Upper lobe of left lung (tissue), 6 donors: ENCODE data around the gene CPSF4L. TPM values are rescaled to one million over a fixed set of nuclear protein-coding genes. Genes with fewer than 3 reads are reported as not detected.

ENCODE experiments used
- ATAC-seq, 2 donors: fragments of 200-7000 bp; cut with Tn5 transposase; one replicate each; pipeline ENCODE4 v1.9.1; 2022; ENCODE audit warnings: mild to moderate bottlenecking in 2 of 2, moderate library complexity in 2 of 2; ENCODE audit not compliant: low FRiP score in 2 of 2
- DNase-seq, 2 donors: peaks; one replicate each; pipeline ENCODE4 v3.0.0-alpha.2; 2019 to 2020
- H3K27ac ChIP-seq, 4 donors: fragments of 200-600 bp; sonication (generic); one replicate each; pipeline ENCODE4 v1.5.1; 2016 to 2019
- H3K27me3 ChIP-seq, 4 donors: fragments of 200-600 bp; sonication (generic); one replicate each; pipeline ENCODE4 v1.5.1; 2017 to 2019
- H3K36me3 ChIP-seq, 4 donors: fragments of 200-600 bp; sonication (generic); one replicate each; pipeline ENCODE4 v1.5.1; 2016 to 2019
- H3K4me1 ChIP-seq, 4 donors: fragments of 200-600 bp; sonication (generic); one replicate each; pipeline ENCODE4 v1.5.1; 2018 to 2019
- H3K4me3 ChIP-seq, 4 donors: fragments of 200-600 bp; sonication (generic); one replicate each; pipeline ENCODE4 v1.5.1; 2017 to 2019; ENCODE audit warnings: mild to moderate bottlenecking in 2 of 4, moderate library complexity in 1 of 4
- H3K9me3 ChIP-seq, 4 donors: fragments of 200-600 bp; sonication (generic); one replicate each; pipeline ENCODE4 v1.5.1; 2018 to 2019
- CTCF ChIP-seq, 6 experiments: fragments of 450-650 bp in 4 of 6; fragments of 200-600 bp in 2 of 6; sonication (generic) in 2 of 6; IDR thresholded peaks; one replicate each; pipeline ENCODE4 v1.5.1; 2016 to 2019; ENCODE audit warnings: antibody characterized with exemption in 6 of 6
- EP300 ChIP-seq, 4 donors: sonication (generic); formaldehyde crosslinking; IDR thresholded peaks; one replicate each; pipeline ENCODE4 v1.5.1; 2017; ENCODE audit warnings: antibody characterized with exemption in 4 of 4, control low read depth in 2 of 4
- POLR2A ChIP-seq, 4 donors: fragments of 450-650 bp; IDR thresholded peaks; one replicate each; pipeline ENCODE4 v1.5.1; 2016 to 2017; ENCODE audit warnings: antibody characterized with exemption in 4 of 4, mild to moderate bottlenecking in 2 of 4
- POLR2AphosphoS5 ChIP-seq, 2 donors: sonication (generic); formaldehyde crosslinking; IDR thresholded peaks; one replicate each; pipeline ENCODE4 v1.5.1; 2017; ENCODE audit warnings: antibody characterized with exemption in 2 of 2
- WGBS, 2 donors: methylation state at CpG; one replicate each; pipeline ENCODE4 v1.1.5; 2017 to 2018; 5-methylcytosine and 5-hydroxymethylcytosine counted together
- total RNA-seq, 6 donors: library from RNA; depleted of rRNA in 4 of 6; stranded (reverse); fragments of >200 nt in 4 of 6; gene quantifications; one replicate each; pipeline versions ENCODE4 v1.1.0 to v1.2.1, GENCODE V29; 2016 to 2021
- donor health status: DM: no; HTN: no; CAD: no; lungs with moderate emphysema.
- donor health status: DM: no; HTN: yes; CAD: no; lungs with severe emphysema.

The CPSF4L gene
- total RNA-seq, 6 donors from 2014 or later = 0.46 TPM; not detected in 5

GRCh38 chr17:73208139-73208827 is 53.4 kb downstream of the CPSF4L start:
- no peak for DNase-seq
- no peak for ATAC-seq
- 94% methylated on average over 16 of the region's 16 CpGs for WGBS, 2 donors
- Histone ChIP-seq H3K4me1 (peaks cover 0 to 14% (median 4%) of the 10 kb centered on the region in 4 donors), H3K4me3 (no peak overlapping the region), H3K27me3 (no peaks in the 10 kb centered on the region), H3K9me3 (no peaks in the 10 kb centered on the region), H3K27ac (no peak overlapping the region), H3K36me3 (peaks cover 27 to 69% (median 52%) of the 10 kb centered on the region in 4 donors)
- no peak for TF ChIP-seq CTCF (IDR thresholded peaks at IDR 0.05)
- TF ChIP-seq EP300 (IDR thresholded peaks at IDR 0.05) = no peak
- no peak for TF ChIP-seq POLR2A (IDR thresholded peaks at IDR 0.05)
- no peak for TF ChIP-seq POLR2AphosphoS5 (IDR thresholded peaks at IDR 0.05)

GRCh38 chr17:73205459-73205961 is 56.2 kb downstream of the CPSF4L start:
- H3K27ac ChIP-seq = no peak overlapping the region
- DNase-seq = no peak
- no peak overlapping the region for H3K4me3 ChIP-seq
- WGBS, 2 donors = 86 to 91% methylated on average over 10 of the region's 10 CpGs
- no peaks in the 10 kb centered on the region for H3K9me3 ChIP-seq
- H3K4me1 ChIP-seq = peaks cover 0 to 16% (median 10%) of the 10 kb centered on the region in 4 donors
- H3K36me3 ChIP-seq = peaks cover 38 to 93% (median 76%) of the 10 kb centered on the region in 4 donors
- H3K27me3 ChIP-seq = no peaks in the 10 kb centered on the region
- ATAC-seq = no peak
- TF ChIP-seq CTCF (IDR thresholded peaks at IDR 0.05) (no peak), POLR2A (IDR thresholded peaks at IDR 0.05) (no peak), EP300 (IDR thresholded peaks at IDR 0.05) (no peak), POLR2AphosphoS5 (IDR thresholded peaks at IDR 0.05) (no peak)

GRCh38 chr17:73203788-73204479 is 57.7 kb downstream of the CPSF4L start:
- H3K4me1 ChIP-seq = peaks cover 0 to 16% (median 10%) of the 10 kb centered on the region in 4 donors
- H3K9me3 ChIP-seq = no peaks in the 10 kb centered on the region
- no peak overlapping the region for H3K4me3 ChIP-seq
- H3K27me3 ChIP-seq = no peaks in the 10 kb centered on the region
- no peak for ATAC-seq
- TF ChIP-seq EP300 (IDR thresholded peaks at IDR 0.05) = no peak
- peaks cover 49 to 98% (median 80%) of the 10 kb centered on the region in 4 donors for H3K36me3 ChIP-seq
- 52 to 62% methylated on average over 10 of the region's 10 CpGs for WGBS, 2 donors
- DNase-seq = no peak
- peak overlapping the region in 1 of 4 donors; percentile 36 for H3K27ac ChIP-seq

- ATAC-seq = peak in 1 of 2 donors; percentile 17
- Histone ChIP-seq H3K4me3 (no peak overlapping the region), H3K27ac (peak overlapping the region in 3 of 4 donors; percentile 7 to 36 (median 20)), H3K9me3 (no peaks in the 10 kb centered on the region), H3K36me3 (peaks cover 43 to 98% (median 81%) of the 10 kb centered on the region in 4 donors), H3K27me3 (no peaks in the 10 kb centered on the region), H3K4me1 (peaks cover 0 to 16% (median 10%) of the 10 kb centered on the region in 4 donors)
- TF ChIP-seq POLR2A (IDR thresholded peaks at IDR 0.05) = no peak
- TF ChIP-seq CTCF (IDR thresholded peaks at IDR 0.05) = no peak
- TF ChIP-seq EP300 (IDR thresholded peaks at IDR 0.05) = peak in 1 of 4 donors; percentile 13
- TF ChIP-seq POLR2AphosphoS5 (IDR thresholded peaks at IDR 0.05) = peak; percentile 24 to 29
- WGBS, 2 donors = 22 to 34% methylated on average over 8 of the region's 8 CpGs
- no peak for DNase-seq
These were observed 58.4 kb downstream of the CPSF4L start for GRCh38 chr17:73203135-73203787.
